SH-SY5Y (cell line): ENCODE measurements around the gene SLC44A2.

Experiments used
- GATA2 ChIP-seq: IDR thresholded peaks from 2 replicates; pipeline ENCODE4 v1.6.1; 2011; ENCODE audit warnings: mild to moderate bottlenecking, low read depth, low read length
- GATA3 ChIP-seq: IDR thresholded peaks from 2 replicates; pipeline ENCODE4 v1.6.1; 2011; ENCODE audit warnings: low read depth, mild to moderate bottlenecking, low read length, moderate library complexity

DNA sequence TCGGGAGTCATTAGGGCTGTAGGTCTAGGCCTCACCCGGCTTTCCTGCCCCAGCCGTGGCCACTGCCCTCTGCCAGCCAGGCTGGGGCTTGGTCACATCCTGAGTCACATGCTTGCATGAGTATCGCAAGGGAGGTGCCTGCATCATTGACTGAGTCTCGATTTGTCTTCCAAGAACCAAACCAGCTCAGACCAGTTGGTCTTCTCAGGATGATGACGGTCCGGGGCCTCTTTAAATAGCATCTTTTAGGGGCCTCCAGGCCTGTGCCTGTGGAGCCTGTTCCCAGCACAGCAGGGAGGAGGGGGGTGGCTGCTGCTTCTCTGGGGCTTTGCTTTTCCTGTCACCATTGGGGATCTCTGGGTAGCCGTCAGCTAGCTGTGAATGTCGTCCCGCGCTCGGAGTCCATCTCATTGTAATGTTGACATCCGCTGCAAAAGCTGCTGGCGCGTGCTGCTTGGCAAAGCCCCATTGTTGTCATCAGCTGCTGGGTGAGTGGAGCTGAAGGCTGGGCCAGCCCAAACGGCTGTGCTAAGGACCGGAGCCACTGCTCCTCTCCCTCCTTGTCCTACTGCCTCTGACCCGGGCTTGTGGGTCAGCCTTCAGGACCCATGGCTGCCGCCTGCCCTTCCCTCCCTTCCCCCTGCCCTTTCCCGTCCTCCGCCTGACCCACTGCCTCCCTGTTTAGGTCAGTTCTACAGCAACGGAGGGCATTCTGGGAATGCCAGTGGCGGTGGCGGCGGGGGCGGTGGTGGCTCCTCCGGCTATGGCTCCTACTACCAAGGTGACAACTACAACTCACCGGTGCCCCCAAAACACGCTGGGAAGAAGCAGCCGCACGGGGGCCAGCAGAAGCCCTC lies 61.5 kb downstream of the SLC44A2 start:
- TF ChIP-seq GATA2 (no peak), GATA3 (no peak)
